HG03378 (cell line): ENCODE results near the gene MACROD1.

Source experiments
- ATAC-seq: cut with Tn5 transposase; IDR thresholded peaks from one replicate; pipeline ENCODE4 v1.9.1; 2021; ENCODE audit warnings: mild to moderate bottlenecking, moderate library complexity; ENCODE audit not compliant: unreplicated experiment

The MACROD1 gene

DNA sequence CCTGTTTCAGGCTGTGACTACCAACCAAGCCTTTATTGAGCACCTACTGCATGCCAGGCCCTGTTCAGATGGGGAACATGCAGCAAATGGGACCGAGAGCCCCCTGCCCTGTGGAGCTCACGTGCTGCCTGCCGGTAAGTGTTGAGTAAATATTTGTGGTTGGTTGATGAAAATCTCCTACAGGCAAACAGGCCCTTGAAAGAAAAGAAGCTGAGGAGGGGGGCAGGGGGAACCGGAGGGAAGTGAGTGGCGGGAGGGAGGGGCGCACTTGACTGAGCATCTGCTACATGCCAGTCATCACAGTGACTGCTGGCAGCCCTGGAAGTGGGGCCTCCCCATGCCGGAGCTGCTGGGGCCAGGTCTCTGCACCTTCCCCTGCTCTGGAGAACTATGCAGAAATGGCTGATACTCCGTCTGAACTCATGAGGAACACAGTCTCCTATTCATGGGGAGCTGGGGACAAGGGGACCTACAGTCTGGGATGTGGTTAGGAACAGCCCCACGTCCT lies 34.2 kb downstream of the MACROD1 start:
- ATAC-seq: no peak

- no peak for ATAC-seq
Measured at GRCh38 chr11:64130618-64131017, 35.3 kb downstream of the MACROD1 start.

GRCh38 chr11:64129403-64129802 lies 36.5 kb downstream of the MACROD1 start:
- ATAC-seq: no peak

DNA sequence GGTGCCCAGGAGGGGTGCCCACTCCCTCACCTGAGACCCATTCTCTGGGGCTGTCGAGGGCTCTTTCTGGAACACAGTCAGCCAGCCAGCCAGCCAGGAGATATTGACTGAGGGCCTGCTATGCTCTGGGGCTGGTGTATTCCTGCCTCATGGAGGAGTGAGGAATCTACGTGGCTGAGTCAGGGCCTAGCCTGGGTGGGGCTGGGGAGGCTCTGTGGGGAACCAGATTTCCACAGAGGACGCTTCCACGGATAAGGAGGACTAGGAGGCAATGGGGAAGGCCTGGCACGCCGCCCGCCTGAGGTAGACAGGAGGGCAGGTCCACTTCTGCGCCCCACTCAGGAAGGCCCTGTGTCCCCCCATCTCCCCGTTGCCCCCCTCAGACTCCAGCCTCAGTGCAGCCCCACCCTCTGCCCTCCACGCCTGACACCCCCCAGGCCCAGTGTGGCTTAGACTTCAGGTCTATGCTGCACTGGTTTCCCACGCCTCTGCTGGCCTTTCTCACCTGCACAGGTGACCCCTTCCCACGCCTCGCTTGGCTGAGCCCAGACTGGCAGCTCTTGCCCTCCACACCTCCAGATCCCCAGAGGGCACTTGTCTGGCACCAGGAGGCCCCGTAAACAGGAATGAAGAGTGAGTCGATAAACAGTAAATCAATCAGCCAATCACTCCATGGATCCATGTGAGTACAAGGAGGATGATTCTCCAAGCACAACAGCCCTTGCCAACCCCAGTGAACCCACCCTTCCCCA lies 37.5 kb downstream of the MACROD1 start:
- no peak for ATAC-seq

DNA sequence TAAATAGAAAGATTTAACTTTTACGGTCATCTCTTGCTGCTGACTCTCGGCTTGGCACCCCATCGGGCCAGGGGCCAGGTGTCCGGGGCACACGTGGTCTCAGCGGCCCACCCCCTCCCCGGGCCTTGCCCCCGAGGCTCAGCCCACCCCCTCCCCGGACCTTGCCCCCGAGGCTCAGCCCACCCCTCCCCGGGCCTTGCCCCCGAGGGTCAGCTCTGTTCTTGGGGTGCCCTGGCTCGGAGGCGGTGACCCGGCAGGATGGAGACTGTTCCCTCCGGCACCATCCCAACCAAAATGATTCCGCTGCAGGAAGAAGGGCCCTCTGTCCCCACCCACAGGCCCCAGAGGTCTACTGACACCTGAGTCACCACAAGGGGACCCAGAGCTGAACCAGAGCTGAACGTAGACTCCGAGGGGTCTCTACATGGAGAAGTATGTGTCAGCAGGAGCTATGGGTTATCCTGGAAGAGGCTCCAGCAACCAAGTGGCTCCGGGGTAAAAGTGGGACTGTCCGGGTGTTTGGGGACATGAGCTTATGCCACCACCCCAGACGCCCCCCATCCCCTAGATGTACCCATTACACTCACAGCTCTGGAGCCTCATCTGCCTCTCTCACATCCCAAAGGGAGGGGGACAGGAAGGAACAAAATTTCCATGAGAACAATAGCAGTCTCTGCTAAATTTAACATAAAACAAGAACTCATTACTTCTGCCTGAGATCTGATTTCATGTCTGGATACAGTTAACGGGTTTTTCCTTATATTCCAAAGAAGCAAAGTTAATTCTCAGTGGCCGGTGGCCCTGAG lies 38.4 kb downstream of the MACROD1 start:
- no peak for ATAC-seq

- ATAC-seq: no peak
Measured at GRCh38 chr11:64126796-64127195, 39.1 kb downstream of the MACROD1 start.

GRCh38 chr11:64126371-64126770 lies 39.5 kb downstream of the MACROD1 start:
- no peak for ATAC-seq

- ATAC-seq: no peak
Measured at GRCh38 chr11:64125676-64126075, 40.2 kb downstream of the MACROD1 start.

DNA sequence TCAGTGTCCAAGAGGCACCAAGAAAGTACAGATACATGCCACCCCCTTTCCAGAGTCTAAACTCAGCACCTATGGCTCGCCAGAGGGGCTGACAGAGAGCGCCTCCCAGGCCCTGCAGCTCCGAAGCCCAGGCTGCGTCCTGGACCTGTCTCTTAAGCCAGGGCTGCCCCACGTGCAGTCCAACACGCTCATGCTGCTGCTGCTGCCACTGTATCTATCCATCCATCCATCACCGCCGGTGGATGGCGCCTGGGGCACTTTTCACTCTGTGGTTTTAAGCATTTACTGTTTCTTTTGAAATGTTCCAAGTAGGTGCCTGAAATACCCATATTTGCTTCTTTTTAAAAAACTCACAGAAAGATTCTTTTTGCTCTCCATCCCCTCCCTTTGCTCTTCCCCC lies 41.8 kb downstream of the MACROD1 start:
- ATAC-seq: no peak

DNA sequence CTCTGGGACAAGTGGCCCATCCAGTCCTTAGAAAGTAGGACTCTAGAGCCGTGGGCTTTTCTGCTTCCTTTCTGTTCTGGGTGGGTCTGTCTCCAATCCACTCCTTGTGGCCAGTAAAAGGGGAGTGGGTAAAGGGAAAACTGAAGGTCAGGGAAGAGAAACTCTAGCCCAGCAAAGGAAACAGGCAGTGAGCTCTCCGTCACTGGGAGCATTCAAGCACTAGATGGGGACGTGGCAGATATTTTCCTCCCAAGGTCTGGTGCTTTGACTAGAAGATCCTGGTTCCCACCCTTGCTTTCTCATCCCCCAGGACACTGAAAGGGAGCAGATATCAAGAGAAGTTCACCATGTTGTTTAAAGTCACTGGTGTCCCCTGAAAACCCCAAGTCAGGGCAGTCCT lies 42.2 kb downstream of the MACROD1 start:
- ATAC-seq: no peak

GRCh38 chr11:64122411-64123410 lies 43.2 kb downstream of the MACROD1 start:
- ATAC-seq: no peak

DNA sequence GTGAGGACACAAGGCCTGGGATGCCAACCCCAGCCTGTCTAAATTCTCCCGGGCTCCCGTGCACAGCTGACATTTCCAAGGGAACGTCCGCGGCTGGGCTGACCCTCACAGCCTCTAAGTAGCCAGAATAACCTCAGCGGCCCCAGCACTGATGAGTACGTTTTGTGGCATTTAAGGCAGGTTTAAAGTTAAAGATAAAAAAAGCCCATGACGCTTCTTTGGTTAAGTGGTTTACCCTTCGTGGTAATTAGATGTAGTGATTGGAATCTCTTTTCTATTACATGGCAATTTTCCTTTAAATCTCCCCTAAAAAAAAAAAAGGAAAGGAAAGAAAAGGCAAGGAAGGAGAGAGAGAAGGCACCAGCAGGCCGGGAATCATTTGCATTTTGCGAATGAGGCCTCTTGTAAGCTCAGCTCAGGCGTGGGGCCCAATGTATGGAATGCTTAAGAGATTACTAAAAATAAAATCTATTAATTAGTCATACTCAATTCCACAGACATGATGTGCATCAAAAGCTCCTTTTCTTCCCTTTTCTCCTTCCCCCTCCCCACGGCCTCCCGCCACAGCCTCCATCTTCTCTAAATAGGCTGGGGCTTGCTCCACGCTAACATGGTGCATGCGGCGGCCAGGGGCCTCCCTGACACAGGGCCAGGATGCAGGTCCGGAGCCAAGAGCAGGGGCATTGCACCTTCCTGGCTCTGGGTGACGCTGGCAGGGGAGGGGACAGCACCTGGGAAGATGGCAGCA lies 44.1 kb downstream of the MACROD1 start:
- no peak for ATAC-seq

GRCh38 chr11:64120951-64121569 lies 44.9 kb downstream of the MACROD1 start:
- no peak for ATAC-seq

DNA sequence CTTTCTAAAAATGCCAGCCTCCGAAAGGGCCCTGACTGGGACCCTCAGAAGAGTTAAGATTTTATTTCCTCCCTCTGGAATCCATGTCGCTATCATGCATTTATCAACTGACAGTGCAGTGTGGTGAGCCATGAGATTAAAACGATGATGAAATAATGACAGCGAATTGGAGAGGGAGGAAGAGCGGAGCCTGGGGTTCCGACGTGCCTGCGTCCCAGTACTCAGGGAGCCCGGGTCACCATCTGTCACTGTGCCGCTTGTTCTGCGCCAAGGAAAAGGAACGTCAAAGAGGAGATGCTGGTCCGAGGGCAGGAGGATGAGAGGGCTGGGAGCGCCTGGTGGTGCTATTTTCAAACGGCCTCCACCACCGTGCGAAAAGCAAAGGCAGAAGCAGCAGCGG lies 46.2 kb downstream of the MACROD1 start:
- ATAC-seq: no peak

GRCh38 chr11:64118876-64119665 lies 46.8 kb downstream of the MACROD1 start:
- no peak for ATAC-seq

- no peak for ATAC-seq
Measured at GRCh38 chr11:64117763-64118459, 48.0 kb downstream of the MACROD1 start.

DNA sequence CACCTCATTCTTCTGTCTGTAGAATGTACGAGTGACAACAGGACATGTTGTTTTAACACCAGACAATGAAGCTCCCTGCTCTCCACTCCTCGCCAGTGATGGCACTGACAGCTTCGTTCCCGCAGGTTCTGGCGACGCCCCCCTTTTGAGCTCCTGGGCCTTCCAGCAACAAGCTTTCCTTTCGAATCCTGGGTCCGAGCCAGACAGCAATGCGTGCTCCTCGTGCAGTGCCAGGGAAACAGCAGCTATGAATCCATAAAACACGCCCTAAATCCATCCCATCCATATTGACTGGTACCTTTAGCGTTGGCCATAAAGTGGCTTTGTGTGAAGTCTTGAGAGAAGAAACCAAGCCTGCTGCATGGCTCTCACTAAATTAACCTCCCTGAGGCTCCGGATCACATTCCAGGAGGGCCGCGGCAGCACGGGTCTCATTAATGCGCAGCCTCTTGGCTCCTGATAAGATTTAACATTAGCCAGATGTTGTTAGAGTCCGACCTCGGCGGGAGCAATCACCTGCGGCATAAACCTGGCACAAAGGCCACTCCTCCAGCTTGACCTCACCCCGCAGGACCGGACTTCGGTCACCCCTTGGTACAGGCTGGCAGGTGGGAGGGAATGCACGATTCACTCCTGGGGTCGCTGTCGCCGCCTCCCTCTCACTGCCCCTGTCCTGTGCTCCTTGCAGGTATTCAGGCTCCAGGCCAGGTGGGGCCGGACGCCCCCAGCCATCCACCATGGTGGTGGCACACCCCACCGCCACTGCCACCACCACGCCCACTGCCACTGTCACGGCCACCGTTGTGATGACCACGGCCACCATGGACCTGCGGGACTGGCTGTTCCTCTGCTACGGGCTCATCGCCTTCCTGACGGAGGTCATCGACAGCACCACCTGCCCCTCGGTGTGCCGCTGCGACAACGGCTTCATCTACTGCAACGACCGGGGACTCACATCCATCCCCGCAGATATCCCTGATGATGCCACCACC lies 50.1 kb downstream of the MACROD1 start:
- no peak for ATAC-seq
